GM21367 (cell line): Measurements from ENCODE around the gene GIN1.
"Not testable (repeated sequence)": the region's sequence is repeated elsewhere in the genome, so short reads cannot be mapped to it uniquely, and the experiment has no call there.

Experiments
- ATAC-seq: cut with Tn5 transposase; IDR thresholded peaks from one replicate; pipeline ENCODE4 v1.9.1; 2021; ENCODE audit not compliant: unreplicated experiment

GIN1 gene

DNA sequence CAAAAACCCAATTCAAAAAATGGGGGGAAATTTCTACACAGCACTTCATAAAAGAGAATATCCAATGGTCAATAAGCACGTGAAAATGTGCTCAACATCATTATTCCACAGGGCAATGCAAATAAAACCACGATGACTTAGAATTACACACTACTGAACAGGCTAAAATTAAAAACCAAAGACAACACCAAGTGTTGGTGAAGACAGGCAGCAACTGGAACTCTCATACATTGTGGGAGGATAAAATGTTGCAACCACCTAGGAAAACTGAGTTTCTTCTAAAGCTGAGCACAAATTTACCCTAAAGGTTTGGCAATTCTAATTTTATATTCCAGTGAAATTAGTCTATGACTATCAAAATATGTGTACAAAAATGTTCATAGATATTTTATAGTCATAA lies 9.5 kb downstream of the GIN1 start:
- ATAC-seq, result no peak

DNA sequence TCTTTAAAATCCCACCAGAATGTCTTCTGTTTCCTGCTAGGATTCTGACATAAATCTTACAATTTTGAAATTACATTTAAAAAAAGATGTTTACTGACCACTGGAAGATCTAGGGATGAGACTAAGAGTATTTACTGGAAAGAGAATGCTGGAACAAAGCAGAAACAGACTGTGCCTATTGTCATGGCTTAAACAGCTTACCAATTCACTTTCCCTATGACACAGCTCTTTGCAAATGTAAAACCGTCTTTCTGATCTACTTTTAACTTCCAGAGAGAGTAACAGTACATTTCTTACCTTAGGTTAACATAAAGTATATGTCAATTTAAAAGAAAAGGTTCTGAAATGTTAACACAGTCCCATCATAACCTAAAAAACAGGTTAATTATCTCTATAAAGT lies 10.7 kb downstream of the GIN1 start:
- no peak for ATAC-seq

DNA sequence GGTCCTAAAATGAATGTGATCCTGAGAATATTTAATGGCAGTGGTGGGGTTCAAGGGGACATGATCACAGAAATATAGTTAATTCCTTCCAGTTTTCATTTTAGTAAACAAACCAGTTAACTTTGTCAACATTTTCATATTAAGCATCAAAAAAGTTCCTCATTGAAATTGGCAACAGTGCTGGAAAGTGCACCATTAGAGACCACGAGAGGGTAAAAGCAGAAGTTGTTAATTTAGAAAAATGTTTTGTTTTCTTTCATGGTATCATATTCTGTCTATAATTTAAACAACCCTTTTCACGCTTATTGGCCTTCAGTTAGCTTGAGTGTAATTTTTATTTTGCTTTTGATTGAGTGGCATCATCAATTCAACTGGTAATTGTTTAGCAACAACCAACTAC lies 11.9 kb downstream of the GIN1 start:
- no peak for ATAC-seq

DNA sequence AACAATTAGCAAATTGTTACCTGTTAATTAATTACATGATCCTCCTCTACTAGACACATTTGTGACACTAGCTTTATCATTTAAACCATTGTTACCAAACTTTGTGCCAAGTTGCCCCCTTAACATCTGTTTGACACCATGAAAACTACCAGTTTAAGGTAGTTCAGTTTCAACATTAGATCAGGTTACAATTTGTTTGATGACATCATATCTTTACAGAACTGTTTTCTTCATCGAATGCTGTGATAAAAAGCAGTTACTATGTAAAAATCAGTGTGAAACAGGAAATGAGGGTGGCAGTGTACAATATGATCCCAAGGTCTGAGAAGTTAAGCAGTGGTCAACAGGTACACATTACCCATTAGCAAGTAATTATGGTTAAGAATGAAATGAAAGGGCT lies 17.7 kb downstream of the GIN1 start:
- no peak for ATAC-seq

DNA sequence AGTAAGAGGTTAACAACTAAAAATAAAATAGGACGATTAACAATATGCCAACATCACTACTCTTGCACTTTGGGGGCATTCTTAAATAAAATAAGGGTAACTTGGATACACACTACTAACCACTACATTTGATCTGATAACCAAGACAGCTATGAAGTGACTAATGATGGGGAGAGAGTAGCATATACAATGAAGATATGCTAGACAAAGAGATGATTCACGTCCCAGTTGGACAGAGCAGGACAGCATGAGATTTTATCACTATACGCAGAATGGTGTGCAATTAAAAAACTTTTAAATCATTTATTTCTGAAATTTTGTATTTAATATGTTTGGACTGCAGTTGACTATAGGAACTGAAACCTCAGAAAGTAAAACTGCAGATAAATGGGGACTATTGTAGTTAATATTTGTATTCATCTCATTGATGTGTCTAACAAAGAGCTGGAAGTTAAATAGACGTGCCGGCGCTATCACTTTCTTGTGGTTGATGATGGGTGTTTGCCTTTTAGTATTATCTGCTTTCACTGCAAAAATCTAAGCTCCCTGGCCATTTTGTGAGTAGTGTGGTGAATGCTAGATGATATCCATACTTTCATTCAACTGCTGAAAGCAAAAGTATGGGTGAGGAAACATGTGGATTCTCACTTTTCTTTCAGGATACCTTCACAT lies 18.7 kb downstream of the GIN1 start:
- no peak for ATAC-seq

DNA sequence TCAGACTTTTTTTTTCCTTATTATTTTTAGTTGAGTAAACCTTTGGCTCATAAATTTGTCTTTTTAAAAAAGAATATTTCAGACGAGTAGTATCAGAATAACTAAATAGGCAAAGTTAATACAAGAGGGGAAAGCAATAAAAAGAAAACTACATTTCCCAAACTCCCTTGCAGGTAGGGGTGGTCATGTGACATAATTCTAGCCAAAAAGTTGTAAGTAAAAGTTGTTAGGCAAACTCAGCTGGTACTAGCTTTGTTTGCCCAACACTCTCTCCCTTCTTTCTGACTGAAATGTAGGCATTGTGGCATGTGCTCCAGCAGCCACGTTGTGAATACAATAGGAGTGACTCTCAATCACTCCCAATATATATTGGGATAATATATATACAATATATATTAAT lies 20.9 kb downstream of the GIN1 start:
- ATAC-seq, result no peak

DNA sequence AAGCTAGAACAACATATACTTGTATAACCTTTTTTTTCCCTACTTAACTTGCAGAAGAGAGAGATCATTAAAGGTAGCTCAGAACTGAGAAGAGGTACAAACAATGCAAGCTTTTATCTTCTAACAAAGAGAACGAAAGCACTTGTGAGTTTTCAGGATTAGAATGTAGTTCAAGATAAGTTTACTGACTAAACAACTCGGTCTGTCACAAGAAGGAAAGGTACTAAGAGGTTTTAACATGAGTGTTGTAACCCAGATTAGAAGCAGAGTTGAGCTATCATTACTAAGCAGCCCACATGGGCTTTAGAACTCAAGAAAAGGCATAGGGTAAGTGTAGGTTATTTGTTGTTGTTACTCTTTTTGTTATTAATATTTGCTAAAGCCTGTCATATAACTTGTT lies 25.2 kb downstream of the GIN1 start:
- ATAC-seq, result no peak

DNA sequence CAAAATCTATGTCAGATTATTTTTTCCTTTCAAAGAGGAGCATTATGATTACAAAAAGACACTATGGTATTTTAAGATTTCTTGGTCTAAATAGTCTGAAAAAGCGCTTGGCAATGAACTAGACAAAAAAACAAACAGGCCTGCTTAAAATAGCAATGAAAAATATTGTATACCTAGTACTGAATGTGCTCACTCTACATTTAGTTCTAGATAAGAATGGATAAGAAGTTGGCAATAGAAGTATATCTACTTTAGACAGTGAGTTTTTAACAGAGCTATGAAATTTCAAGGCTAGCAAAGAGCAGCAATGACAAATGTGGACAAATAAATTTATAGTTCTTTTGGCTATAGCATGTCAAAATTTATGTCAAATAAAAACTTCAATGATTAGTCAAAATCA lies 26.2 kb downstream of the GIN1 start:
- ATAC-seq, result no peak

DNA sequence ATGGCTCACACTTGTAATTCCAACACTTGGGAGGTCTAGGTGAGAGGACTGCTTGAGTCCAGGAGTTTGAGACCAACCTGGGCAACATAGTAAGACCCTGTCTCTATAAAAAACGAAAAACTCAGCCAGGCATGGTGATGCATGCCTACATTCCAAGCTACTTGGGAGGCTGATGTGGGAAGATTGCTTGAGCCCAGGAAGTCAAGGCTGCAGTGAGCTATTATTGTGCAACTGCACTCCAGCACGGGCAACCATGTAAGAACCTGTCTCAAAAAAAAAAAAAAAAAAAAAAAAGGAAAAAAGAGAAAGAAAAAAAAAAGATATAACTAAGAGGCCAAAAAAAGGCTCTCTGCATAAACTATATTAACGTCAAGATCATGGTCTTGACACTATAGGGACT lies 27.3 kb downstream of the GIN1 start:
- no peak for ATAC-seq

DNA sequence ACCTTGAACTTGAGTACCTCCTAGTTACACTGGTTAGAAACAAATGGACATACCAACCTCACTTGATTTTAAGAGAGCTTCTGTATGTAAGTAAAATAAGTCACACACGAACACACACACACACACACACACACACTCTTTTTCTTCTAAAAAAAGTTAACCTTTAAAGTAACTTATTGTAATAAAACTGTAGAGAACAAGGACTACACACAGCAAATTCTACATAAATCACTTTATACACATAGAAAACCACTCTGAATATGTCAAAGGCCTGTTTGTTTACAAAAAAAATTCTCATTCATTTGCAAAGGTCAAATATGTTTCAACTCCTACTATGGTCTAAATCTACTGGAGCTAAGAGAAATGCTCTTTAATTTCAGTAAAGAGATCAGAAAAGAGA lies 29.1 kb downstream of the GIN1 start:
- no peak for ATAC-seq

DNA sequence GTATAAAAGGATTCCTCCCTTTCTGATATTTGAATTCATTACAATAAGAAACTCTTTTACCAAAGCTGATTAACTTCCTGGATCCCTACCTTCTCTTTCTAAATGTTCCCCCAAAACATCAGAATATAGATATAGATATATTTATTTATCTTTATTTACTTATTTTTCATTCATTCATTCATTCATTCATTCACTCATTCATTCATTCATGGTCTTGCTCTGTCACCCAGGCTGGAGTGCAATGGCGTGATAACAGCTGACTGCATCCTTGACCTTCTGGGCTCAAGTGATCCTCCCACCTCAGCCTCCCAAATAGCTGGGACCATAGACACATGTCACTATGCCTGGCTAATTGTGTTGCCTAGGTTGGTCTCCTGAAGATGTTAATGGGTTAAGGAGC lies 30.7 kb downstream of the GIN1 start:
- no peak for ATAC-seq

DNA sequence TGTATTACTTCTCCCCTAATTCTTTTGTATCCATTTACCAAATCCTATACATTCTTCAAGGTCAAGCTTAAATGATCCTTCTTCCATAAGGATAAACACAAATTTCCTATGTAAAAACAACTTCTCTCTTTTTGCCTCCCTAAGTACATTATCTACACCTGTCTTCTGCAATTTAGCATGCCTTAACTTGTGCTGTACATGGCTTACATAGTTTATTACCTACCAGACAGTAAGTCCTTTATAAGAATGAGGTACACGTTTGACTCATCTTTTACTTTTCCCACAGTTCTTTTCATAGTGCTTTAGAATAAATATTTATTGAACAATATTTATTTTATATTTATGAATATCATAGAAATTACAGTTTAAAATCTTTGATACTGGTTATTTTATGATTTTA lies 33.4 kb downstream of the GIN1 start:
- no peak for ATAC-seq

DNA sequence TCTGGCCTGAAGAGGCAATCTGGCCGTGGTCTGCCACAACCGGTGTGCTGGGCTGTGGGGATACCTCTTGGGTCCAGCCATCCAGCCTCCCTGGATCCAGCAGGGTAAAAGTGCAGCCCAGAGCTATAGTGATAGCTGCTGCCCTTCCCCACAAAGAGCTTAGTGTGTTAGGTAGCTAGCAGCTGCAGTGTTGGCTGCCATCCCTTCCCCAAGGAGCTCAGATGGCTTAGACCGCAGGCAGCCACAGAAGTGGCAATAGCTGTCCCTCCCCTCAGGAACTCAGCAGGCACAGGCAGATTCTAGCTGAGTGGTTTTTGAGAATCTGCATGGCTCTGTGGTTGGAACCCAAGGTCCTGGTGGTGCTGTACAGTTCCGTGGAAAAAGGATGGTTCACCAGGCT lies 40.1 kb downstream of the GIN1 start:
- ATAC-seq, result no peak

DNA sequence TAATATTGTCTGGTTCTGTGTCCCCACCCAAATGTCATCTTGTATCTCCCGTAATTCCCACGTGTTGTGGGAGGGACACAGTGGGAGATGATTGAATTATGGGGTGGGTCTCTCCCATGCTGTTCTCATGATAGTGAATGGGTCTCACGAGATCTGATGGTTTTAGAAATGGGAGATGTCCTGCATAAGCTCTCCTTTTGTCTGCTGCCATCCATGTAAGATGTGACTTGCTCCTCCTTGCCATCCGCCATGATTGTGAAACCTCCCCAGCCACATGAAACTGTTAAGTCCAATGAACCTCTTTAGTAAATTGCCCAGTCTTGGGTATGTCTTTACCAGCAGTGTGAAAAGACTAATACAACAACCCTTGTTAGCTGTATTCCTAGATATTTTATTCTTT lies 44.5 kb downstream of the GIN1 start:
- no peak for ATAC-seq

DNA sequence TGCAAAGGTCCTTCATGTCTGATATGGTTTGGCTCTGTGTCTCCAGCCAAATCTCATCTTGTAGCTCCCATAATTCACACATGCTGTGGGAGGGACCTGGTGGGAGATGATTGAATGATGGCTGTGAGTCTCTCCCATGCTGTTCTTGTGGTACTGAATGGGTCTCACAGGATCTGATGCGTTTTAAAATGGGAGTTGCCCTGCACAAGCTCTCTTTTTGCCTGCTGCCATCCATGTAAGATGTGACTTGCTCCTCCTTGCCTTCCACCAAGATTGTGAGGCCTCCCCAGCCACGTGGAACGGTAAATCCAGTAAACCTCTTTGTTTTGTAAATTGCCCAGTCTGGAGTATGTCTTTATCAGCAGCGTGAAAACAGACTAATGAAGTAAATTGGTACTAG lies 46.4 kb downstream of the GIN1 start:
- ATAC-seq, result not testable (repeated sequence)

DNA sequence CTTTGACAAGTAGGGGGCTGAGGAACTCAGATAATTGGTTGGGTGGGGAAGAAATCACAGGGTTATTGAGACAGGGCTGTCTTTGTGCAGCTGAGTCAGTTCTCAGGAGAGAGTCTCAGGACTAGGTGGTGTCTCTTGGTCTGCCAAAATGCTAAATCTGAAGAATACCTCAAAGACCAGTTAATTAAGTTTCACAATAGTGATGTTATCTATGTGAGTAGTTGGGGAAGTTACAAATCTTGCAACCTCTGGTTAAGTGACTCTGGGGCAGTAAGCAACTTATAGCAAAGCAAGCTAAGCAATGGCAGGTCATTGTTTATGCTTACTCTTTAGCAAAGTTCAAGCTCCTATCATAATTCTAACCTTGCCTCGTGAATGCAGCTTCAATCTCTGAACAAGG lies 53.6 kb downstream of the GIN1 start:
- ATAC-seq, result no peak

DNA sequence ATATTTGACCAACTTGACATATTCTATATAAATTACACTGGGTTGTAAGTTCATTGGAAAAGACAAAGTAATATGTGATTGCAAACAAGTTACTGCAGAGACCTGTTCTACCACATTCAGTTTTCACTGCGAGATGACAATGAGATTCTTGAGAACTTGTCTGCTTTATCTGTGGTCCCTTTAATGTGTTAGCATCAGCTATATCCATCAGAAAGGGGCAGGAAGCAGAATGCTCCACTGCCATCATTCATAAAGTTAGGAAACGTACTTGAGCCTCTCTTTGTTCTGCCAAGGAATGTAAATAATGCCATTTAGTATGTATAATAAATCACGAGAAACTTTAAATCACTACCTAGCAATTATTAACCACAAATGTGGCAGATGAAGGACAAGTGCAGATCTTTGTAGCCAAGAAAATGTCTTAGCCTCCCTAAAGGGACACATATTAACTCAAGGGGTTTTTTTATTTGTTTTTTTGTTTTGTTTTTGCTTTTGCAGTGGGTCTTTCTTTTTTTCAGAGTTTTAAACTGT lies 59.4 kb downstream of the GIN1 start:
- ATAC-seq, result no peak

DNA sequence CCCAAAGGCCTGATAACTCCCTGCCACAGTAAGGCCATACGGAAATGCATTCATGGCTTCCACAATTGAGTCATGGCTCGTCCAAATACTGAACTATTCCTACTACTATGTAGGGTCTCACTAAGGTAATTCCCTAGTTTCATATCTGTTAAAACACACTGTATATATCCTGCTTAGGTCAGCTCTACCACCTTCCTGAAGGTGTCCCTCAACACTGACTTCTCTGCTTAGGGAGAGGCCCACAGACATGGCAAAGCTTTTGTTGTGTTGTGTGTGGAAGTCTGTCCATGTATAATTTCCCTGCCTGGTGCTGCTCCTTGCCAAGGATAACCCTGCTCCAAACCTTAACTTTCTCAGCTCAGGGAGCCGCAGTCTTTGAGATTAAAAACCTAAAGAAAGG lies 60.4 kb downstream of the GIN1 start:
- ATAC-seq, result no peak

DNA sequence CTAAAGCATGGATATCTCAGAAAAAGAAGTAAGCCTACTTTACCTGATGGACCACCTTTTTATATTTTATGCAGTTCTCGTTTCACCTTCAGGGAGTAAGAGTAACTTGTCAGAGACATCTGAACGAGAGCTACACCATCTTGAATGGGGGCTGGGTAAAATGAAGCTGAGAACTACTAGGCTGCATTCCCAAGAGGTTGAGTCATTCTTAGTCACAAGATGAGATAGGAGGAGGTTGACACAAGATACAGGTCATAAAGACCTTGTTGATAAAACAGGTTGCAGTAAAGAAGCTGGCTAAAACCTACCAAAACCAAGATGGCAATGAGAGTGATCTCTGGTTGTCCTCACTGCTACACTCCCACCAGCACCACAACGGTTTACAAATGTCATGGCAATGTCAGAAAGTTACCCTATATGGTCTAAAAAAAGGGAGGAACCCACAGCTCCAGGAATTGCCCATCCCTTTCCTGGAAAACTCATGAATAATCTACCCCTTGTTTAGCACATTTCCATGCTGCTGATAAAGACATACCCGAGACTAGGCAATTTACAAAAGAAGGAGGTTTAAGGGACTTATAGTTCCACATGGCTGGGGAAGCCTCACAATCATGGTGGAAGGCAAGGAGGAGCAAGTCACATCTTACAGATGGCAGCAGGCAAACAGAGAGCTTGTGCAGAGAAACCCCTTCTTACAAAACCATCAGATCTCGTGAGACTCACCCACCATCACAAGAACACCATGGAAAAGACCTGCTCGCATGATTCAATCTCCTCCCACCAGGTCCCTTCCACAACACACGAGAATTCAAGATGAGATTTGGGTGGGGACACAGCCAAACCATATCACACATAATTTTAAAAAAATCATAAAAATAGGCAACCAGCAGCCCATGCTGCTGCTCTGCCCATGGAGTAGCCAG lies 62.5 kb downstream of the GIN1 start:
- no peak for ATAC-seq

DNA sequence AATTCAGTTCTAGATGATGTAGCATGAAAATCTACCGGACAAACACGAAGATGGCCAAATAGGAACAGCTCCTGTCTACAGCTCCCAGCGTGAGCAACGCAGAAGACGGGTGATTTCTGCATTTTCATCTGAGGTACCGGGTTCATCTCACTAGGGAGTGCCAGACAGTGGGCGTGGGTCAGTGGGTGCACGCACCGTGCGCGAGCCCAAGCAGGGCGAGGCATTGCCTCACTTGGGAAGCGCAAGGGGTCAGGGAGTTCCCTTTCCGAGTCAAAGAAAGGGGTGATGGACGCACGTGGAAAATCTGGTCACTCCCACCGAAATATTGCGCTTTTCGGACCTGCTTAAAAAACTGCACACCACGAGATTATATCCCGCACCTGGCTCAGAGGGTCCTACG lies 73.2 kb downstream of the GIN1 start:
- ATAC-seq, result not testable (repeated sequence)

DNA sequence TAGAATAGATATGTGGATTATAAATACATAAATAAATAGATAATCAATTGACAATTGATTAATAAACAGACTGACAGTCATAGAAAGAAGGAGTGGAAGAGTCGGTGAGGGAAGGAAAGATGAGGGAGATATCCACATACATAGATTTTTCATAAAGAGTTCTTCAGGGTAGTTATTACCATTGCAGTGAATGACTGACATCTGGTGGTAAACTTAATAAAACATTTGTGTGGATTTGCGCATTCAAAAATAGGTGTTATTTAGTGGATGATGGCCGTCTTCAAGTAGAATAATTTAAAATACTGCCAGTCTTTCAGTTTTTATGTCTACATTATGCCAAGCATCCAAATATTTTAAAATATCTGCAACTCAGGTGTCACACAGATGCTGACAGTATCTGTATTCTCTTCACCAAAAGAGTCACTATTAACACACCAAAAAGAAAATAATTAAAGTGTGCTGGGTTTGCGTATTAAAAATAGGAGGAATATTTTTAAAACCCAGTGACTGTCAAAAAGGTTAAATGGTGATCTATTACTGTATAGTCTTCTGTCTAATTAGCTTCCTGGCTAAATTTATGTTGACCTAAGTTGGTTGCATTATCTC lies 78.8 kb downstream of the GIN1 start:
- ATAC-seq, result no peak
